CD4-positive, alpha-beta memory T cell (primary cell): ENCODE data around the gene SLC38A9. TPM values are rescaled to one million over a fixed set of nuclear protein-coding genes. Genes with fewer than 3 reads are reported as not detected.

Experiments
- CTCF ChIA-PET: fragments of 350-600 bp; sonication (Branson Sonifier 250); formaldehyde crosslinking; loops from one replicate; lab custom pipeline; 2021; ENCODE audit warnings: inconsistent platforms; ENCODE audit not compliant: partially characterized antibody; lab: Charles Lee
- POLR2A ChIA-PET: fragments of 350-600 bp; sonication (Branson Sonifier 250); formaldehyde crosslinking; loops from one replicate; lab custom pipeline; 2021; ENCODE audit not compliant: partially characterized antibody; lab: Charles Lee
- DNase-seq, 5 donors: peaks; one replicate each; pipeline versions ENCODE4 v3.0.0 to v3.0.0-alpha.2; 2020 to 2022; ENCODE audit warnings: mixed read lengths in 1 of 5
- H3K27ac ChIP-seq: one replicate; pipeline ENCODE4 v1.7.0; 2013; ENCODE audit warnings: low read depth, low read length
- H3K27me3 ChIP-seq: 2 replicates; pipeline ENCODE4 v1.7.0; 2013; ENCODE audit warnings: mild to moderate bottlenecking, low read length, moderate library complexity; ENCODE audit not compliant: insufficient read depth
- H3K36me3 ChIP-seq: 2 replicates; pipeline ENCODE4 v1.7.0; 2013; ENCODE audit warnings: mild to moderate bottlenecking, low read length, moderate library complexity; ENCODE audit not compliant: insufficient read depth
- H3K4me1 ChIP-seq: 2 replicates; pipeline ENCODE4 v1.7.0; 2013; ENCODE audit warnings: mild to moderate bottlenecking, low read length, moderate library complexity; ENCODE audit not compliant: insufficient read depth
- H3K4me3 ChIP-seq, 2 donors: one replicate each; pipeline ENCODE4 v1.7.0; 2013; ENCODE audit warnings: low read length in 2 of 2, mild to moderate bottlenecking in 1 of 2
- H3K9me3 ChIP-seq, 2 donors: one replicate each; pipeline ENCODE4 v1.7.0; 2013; ENCODE audit warnings: low read length in 2 of 2, control low read depth in 1 of 2; ENCODE audit not compliant: control insufficient read depth in 1 of 2
- H3K27ac Mint-ChIP-seq, 7 donors: one replicate each; pipeline ENCODE4 v1.8.0; 2020 to 2021; ENCODE audit warnings: mixed read lengths in 7 of 7, mild to moderate bottlenecking in 6 of 7, inconsistent platforms in 3 of 7, moderate library complexity in 3 of 7
- H3K27me3 Mint-ChIP-seq, 2 donors: one replicate each; pipeline ENCODE4 v1.8.0; 2020 to 2021; ENCODE audit warnings: mixed read lengths in 2 of 2
- H3K36me3 Mint-ChIP-seq, 2 donors: one replicate each; pipeline ENCODE4 v1.8.0; 2020 to 2021; ENCODE audit warnings: mixed read lengths in 2 of 2, inconsistent platforms in 1 of 2, mild to moderate bottlenecking in 1 of 2
- H3K4me1 Mint-ChIP-seq, 4 donors: one replicate each; pipeline ENCODE4 v1.8.0; 2020 to 2021; ENCODE audit warnings: mixed read lengths in 4 of 4, mild to moderate bottlenecking in 1 of 4
- H3K4me3 Mint-ChIP-seq, 8 donors: one replicate each; pipeline ENCODE4 v1.8.0; 2020 to 2021; ENCODE audit warnings: mixed read lengths in 8 of 8, mild to moderate bottlenecking in 7 of 8, moderate library complexity in 6 of 8, inconsistent platforms in 3 of 8
- H3K9me3 Mint-ChIP-seq, 8 donors: one replicate each; pipeline ENCODE4 v1.8.0; 2020 to 2021; ENCODE audit warnings: mixed read lengths in 8 of 8, mild to moderate bottlenecking in 5 of 8, inconsistent platforms in 3 of 8, moderate library complexity in 1 of 8
- intact Hi-C: fragments of 100-400 bp; cut with micrococcal nuclease; formaldehyde crosslinking; loops from one replicate; pipeline ENCODE4 v1.15.1; 2023
- polyA plus RNA-seq, 2 donors: library from polyadenylated mRNA; unstranded; fragments of 300-500 nt; fragmentation: Illumina TruSeq; gene quantifications; one replicate each; pipeline ENCODE4 v1.2.3, GENCODE V29; 2021
- total RNA-seq, 2 experiments: library from RNA; stranded (reverse); gene quantifications; one replicate each; pipeline ENCODE4 v1.2.3, GENCODE V29; 2021

SLC38A9 gene
- total and polyA plus RNA-seq, 4 experiments from 2014 or later, result 7.0 to 28.2 (median 22.0) TPM

DNA sequence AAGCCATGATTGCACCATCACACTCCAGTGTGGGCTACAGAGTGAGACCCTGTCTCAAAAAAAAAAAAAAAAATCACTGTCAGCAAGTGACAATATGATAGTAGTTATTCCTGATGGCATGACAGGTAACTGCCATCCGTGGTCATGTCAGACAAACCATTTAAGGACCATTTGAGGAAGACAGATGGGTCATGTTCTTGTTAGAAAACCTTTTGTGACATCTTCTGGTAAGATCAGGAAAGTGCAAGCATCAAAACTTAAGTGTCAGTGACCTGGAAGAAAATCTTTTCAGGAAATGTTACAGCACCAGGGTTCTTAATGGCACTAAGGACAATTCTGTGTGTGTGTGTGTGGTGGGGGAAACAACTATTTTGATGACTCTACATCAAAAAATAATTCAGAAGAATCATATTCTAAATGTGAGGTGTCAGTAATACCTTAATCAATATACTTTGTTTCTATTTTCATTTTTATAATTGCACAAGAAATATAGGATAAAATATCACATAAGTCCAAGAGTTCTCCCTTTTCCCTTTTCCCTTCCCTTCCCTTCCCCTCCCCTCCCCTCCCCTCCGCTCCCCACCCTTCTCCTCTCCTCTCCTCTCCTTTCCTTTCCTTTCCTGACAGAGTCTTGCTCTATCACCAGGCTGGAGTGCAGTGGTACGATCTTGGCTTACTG lies 17.8 kb downstream of the SLC38A9 start:
- intact Hi-C loops, result loop anchor here (5.0 kb wide), 1 partner anchor 367 kb away; no protein-coding TSS in a partner anchor
- Histone ChIP-seq H3K4me1 (no peaks in the 10 kb centered on the region), H3K4me3 (no peak overlapping the region), H3K9me3 (no peaks in the 10 kb centered on the region), H3K27ac (no peak overlapping the region), H3K36me3 (no peaks in the 10 kb centered on the region), H3K27me3 (no peaks in the 10 kb centered on the region)
- Mint-ChIP-seq H3K4me3 (no peak overlapping the region), H3K4me1 (peaks cover 0 to 6% (median 2%) of the 10 kb centered on the region in 4 donors), H3K27me3 (no peaks in the 10 kb centered on the region), H3K9me3 (no peaks in the 10 kb centered on the region), H3K27ac (peak overlapping the region in 1 of 7 donors; percentile 70), H3K36me3 (peaks cover 4 to 7% of the 10 kb centered on the region in 2 donors)
- POLR2A ChIA-PET, result interaction anchor here (0.6 kb wide), 1 partner anchor 11 kb away, joined by 5 read pairs; no protein-coding TSS in a partner anchor
- CTCF ChIA-PET, result interaction anchor here (0.7 to 1.1 kb wide), 2 partner anchors 11 to 17 kb away, joined by 3 read pairs; no protein-coding TSS in a partner anchor
- no peak for DNase-seq

- H3K4me3 Mint-ChIP-seq, result no peak overlapping the region
- H3K27ac Mint-ChIP-seq, result no peak overlapping the region
- no peaks in the 10 kb centered on the region for H3K4me1 ChIP-seq
- H3K36me3 ChIP-seq, result no peaks in the 10 kb centered on the region
- H3K27me3 ChIP-seq, result no peaks in the 10 kb centered on the region
- H3K9me3 Mint-ChIP-seq, result no peaks in the 10 kb centered on the region
- no peak overlapping the region for H3K4me3 ChIP-seq
- POLR2A ChIA-PET, result interaction anchor here (1.0 kb wide), 1 partner anchor 286 kb away, joined by 3 read pairs; no protein-coding TSS in a partner anchor
- intact Hi-C loops, result loop anchor here (1.0 to 5.0 kb wide), 5 partner anchors 285 to 520 kb away; no protein-coding TSS in a partner anchor
- H3K4me1 Mint-ChIP-seq, result peaks cover 0 to 6% (median 2%) of the 10 kb centered on the region in 4 donors
- no peak overlapping the region for H3K27ac ChIP-seq
- H3K27me3 Mint-ChIP-seq, result no peaks in the 10 kb centered on the region
- CTCF ChIA-PET, result interaction anchor here (0.6 to 3.1 kb wide), 19 partner anchors 9 to 1342 kb away, joined by 3 to 26 read pairs (median 4); partner anchors contain the start of gene CDC20B
- peaks cover 4 to 7% of the 10 kb centered on the region in 2 donors for H3K36me3 Mint-ChIP-seq
- DNase-seq, result no peak
- no peaks in the 10 kb centered on the region for H3K9me3 ChIP-seq
Measured at GRCh38 chr5:55692509-55692908, 19.6 kb downstream of the SLC38A9 start.

GRCh38 chr5:55692106-55692417 lies 20.1 kb downstream of the SLC38A9 start:
- CTCF ChIA-PET, result interaction anchor here (0.6 to 3.1 kb wide), 27 partner anchors 9 to 1341 kb away, joined by 3 to 26 read pairs (median 3); partner anchors contain the start of gene CDC20B
- Histone ChIP-seq H3K4me3 (no peak overlapping the region), H3K27ac (no peak overlapping the region), H3K36me3 (no peaks in the 10 kb centered on the region), H3K9me3 (no peaks in the 10 kb centered on the region), H3K4me1 (no peaks in the 10 kb centered on the region), H3K27me3 (no peaks in the 10 kb centered on the region)
- Mint-ChIP-seq H3K27me3 (no peaks in the 10 kb centered on the region), H3K27ac (no peak overlapping the region), H3K36me3 (peaks cover under 1 to 7% of the 10 kb centered on the region in 2 donors), H3K4me3 (no peak overlapping the region), H3K9me3 (no peaks in the 10 kb centered on the region), H3K4me1 (peaks cover 0 to 6% (median 2%) of the 10 kb centered on the region in 4 donors)
- POLR2A ChIA-PET, result interaction anchor here (1.0 kb wide), 1 partner anchor 286 kb away, joined by 3 read pairs; no protein-coding TSS in a partner anchor
- DNase-seq, result peak in 1 of 5 donors; percentile 2
- intact Hi-C loops, result loop anchor here (1.0 to 5.0 kb wide), 5 partner anchors 285 to 520 kb away; no protein-coding TSS in a partner anchor

GRCh38 chr5:55691265-55692105 lies 20.6 kb downstream of the SLC38A9 start:
- Histone ChIP-seq H3K27me3 (no peaks in the 10 kb centered on the region), H3K27ac (no peak overlapping the region), H3K4me1 (no peaks in the 10 kb centered on the region), H3K9me3 (no peaks in the 10 kb centered on the region), H3K36me3 (no peaks in the 10 kb centered on the region), H3K4me3 (no peak overlapping the region)
- H3K27me3 Mint-ChIP-seq, result no peaks in the 10 kb centered on the region
- intact Hi-C loops, result loop anchor here (1.0 to 5.0 kb wide), 5 partner anchors 284 to 519 kb away; no protein-coding TSS in a partner anchor
- no peaks in the 10 kb centered on the region for H3K9me3 Mint-ChIP-seq
- H3K4me1 Mint-ChIP-seq, result peaks cover 0 to 6% (median 2%) of the 10 kb centered on the region in 4 donors
- CTCF ChIA-PET, result interaction anchor here (0.6 to 3.1 kb wide), 26 partner anchors 10 to 524 kb away, joined by 3 to 26 read pairs (median 4); partner anchors contain the start of gene CDC20B
- H3K4me3 Mint-ChIP-seq, result no peak overlapping the region
- peaks cover 2 to 7% of the 10 kb centered on the region in 2 donors for H3K36me3 Mint-ChIP-seq
- DNase-seq, result peak in 4 of 5 donors; percentile 34 to 44 (median 40)
- peak overlapping the region in 1 of 7 donors; percentile 77 for H3K27ac Mint-ChIP-seq
- POLR2A ChIA-PET, result interaction anchor here (1.0 kb wide), 1 partner anchor 285 kb away, joined by 3 read pairs; no protein-coding TSS in a partner anchor

GRCh38 chr5:55682071-55682470 lies 30.1 kb downstream of the SLC38A9 start:
- H3K36me3 ChIP-seq, result no peaks in the 10 kb centered on the region
- no peak for DNase-seq
- Mint-ChIP-seq H3K36me3 (peaks cover 6 to 17% of the 10 kb centered on the region in 2 donors), H3K9me3 (no peaks in the 10 kb centered on the region), H3K27ac (no peak overlapping the region), H3K4me1 (peaks cover 0 to 4% (median 1%) of the 10 kb centered on the region in 4 donors), H3K27me3 (no peaks in the 10 kb centered on the region), H3K4me3 (no peak overlapping the region)
- H3K27ac ChIP-seq, result no peak overlapping the region
- H3K9me3 ChIP-seq, result no peaks in the 10 kb centered on the region
- no peaks in the 10 kb centered on the region for H3K4me1 ChIP-seq
- no peaks in the 10 kb centered on the region for H3K27me3 ChIP-seq
- CTCF ChIA-PET, result no interaction called here
- H3K4me3 ChIP-seq, result no peak overlapping the region
- POLR2A ChIA-PET, result no interaction called here
- intact Hi-C loops, result no loop called here

- CTCF ChIA-PET, result no interaction called here
- DNase-seq, result no peak
- H3K9me3 Mint-ChIP-seq, result no peaks in the 10 kb centered on the region
Measured at GRCh38 chr5:55681301-55681700, 30.8 kb downstream of the SLC38A9 start.

More at GRCh38 chr5:55681301-55681700, 30.8 kb downstream of the SLC38A9 start:
- no peaks in the 10 kb centered on the region for H3K36me3 ChIP-seq
- Mint-ChIP-seq H3K36me3 (peaks cover 6 to 13% of the 10 kb centered on the region in 2 donors), H3K4me1 (peaks cover 0 to 4% (median 1%) of the 10 kb centered on the region in 4 donors), H3K27ac (no peak overlapping the region), H3K4me3 (no peak overlapping the region), H3K27me3 (no peaks in the 10 kb centered on the region)
- intact Hi-C loops, result no loop called here
- no peaks in the 10 kb centered on the region for H3K27me3 ChIP-seq
- H3K4me3 ChIP-seq, result no peak overlapping the region
- POLR2A ChIA-PET, result no interaction called here
- no peaks in the 10 kb centered on the region for H3K9me3 ChIP-seq
- no peak overlapping the region for H3K27ac ChIP-seq
- no peaks in the 10 kb centered on the region for H3K4me1 ChIP-seq
